ENCODE results near the gene ADGRG6.
"Not testable (repeated sequence)": the region's sequence is repeated elsewhere in the genome, so short reads cannot be mapped to it uniquely, and the experiment has no call there.

ADGRG6 gene

DNA sequence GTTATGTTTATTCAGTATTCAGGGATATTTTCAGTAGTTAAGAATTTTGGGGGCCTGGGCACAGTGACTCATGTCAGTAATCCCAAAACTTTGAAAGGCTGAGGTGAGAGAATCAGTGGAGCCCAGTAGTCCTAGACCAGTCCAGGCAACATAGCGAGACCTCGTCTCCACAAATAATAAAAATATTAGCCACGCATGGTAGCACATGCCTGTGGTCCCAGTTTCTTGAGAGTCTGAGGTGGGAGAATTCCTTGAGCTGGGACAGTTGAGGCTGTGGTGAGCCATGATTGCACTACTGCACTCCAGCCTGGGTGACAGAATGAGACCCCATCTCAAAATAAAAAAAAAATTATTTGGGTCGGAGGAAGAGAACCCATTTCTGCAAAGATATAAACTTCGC lies 20.3 kb downstream of the ADGRG6 start:
- no peak for DNase-seq (ENCODE audit: low read depth)

DNA sequence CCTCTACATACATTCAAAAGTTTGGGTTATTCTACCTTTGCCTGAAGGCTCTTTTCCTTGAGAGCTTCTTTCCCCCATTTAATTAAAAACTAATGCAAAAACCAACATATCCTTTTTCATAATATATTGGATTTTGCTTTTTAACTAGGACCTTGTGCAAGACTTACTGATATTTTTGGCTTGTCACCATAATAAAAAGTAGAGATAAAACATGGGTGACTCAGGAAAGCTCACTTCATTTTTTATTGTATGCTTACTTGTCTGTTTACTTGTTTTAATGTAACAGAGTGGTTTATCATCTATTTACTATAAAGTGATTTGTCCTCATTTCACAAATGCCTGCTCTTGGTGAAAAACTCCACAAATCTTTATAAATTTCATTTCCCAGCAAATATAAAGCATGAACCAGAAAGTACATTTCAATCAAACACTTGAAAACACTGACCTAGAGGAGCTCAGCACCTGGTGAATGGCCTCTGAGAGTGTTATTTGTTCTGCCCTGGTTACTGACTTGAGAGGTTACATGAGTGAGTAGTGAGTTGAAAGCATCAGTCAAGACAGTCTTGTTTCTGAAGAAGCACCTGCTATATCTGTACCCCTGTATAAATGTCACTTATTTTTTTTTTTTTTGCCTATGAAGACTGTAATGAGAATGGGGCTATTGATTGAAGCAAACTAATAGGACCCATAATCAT lies 20.8 kb downstream of the ADGRG6 start:
- DNase-seq (ENCODE audit: low read depth) = no peak

DNA sequence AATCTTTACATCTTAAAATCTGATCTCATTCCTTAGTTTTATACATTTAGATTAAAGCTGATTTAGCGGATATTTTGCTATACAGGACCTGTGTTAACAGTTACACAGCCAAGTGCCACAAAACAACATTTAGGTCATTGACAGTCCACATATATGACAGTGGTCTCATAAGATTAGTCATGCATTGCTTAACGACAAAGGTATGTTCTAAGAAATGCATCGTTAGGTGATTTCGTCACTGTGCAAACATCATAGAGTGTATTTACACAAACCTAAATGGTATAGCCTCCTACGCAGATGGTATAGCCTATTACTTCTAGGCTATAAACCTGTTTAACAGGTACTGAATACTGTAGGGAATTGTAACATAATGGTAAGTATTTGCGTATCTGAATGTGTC lies 21.6 kb downstream of the ADGRG6 start:
- no peak for DNase-seq (ENCODE audit: low read depth)

DNA sequence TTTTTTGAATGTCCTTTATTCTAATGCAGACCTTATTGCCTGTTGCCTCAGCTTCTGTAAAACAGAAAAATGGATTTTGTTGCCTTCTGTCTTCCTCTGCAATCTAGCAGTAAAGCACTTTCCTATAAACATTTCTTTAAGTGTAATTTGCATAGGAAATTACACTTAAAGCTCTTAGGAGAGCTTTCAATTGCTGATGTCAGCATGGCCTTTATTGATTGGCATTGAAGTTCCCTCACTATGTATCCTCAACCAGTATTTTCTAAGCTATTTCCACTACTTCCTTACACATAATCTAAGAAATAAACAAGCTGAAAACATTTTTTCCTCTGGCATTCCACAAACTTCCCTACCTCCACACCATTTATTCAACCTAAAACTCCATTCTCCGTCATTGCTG lies 22.3 kb downstream of the ADGRG6 start:
- DNase-seq (ENCODE audit: low read depth) = no peak

DNA sequence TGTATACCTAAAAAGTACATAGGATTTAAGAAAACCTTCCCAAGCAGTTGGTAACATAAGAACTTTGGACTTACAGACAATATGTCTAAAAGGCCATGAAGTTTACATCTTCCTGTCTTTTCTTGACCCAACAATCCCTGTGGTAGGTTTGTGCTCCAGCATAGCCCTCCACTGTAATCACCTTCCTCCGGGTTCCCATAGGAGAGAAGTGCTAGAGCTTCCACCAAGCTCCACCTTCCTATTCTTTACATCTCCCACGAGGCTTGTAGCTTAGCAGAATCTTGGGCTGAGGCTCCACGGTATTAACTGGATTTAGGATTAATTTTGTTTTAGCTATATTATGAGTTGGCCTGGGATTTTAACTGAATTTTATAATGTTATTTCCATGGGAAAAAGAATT lies 23.3 kb downstream of the ADGRG6 start:
- DNase-seq (ENCODE audit: low read depth) = no peak

DNA sequence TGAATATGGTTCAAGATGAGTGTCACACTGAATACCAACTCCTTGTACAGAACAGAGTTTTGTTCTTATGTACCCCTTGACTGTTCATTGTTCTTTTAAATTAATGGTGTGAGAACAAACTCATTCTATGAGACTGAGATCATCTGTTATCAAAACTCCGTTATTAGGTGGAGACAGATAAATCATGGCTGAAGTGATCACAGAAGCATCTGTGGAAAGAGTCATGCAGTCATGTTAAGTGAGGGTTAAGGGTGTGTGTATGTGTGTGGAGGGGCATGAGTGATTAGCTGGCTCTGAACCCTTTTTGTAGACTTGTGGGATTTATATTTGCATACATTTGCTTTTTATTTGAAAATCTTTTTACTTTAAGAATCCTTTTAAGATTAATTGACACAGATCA lies 24.7 kb downstream of the ADGRG6 start:
- no peak for DNase-seq (ENCODE audit: low read depth)

DNA sequence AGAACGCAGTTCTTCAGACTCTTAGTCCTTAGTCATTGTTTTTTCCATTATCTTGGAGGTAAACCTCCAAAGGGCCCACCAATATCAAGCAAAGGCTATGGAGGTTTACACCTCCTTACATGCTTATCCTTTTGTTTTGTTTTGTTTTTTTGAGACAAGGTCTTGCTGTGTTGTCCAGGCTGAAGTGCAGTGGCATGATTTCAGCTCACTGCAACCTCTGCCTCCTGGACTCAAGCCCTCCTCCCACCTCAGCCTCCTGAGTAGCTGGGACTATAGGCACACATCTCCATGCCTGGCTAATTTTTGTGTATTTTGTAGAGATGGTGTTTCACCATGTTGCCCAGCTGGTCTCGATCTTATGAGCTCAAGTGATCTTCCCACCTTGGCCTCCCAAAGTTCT lies 26.3 kb downstream of the ADGRG6 start:
- DNase-seq (ENCODE audit: low read depth) = no peak

DNA sequence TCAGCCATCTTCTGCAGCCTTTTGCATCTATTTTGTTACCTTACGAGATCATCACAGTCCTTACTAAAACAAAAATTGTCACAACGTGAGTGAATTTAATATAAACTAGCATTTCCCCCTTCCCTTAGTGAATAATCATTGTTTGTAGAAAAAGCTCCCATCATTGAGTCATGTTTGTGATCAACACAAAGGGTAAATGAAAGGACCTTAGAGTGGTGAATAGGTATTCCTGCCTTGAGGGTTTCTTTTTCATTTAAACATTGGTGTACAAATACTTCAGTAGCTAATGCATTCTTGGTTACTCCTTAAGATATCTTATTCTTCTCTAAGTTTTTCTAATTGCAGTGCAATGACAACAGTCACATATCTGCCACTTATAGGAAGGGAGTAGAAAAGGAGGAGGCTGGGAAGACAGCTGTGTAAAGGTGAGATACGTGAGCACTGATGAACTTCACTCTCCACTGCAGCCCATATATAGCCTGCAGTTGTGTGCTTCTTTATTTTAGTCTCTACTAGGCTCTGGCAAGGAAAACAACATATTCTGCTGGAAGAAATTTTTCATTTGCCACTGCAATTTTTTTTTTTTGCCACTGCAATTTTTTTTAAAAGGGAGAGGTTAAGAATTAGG lies 27.8 kb downstream of the ADGRG6 start:
- no peak for DNase-seq (ENCODE audit: low read depth)

DNA sequence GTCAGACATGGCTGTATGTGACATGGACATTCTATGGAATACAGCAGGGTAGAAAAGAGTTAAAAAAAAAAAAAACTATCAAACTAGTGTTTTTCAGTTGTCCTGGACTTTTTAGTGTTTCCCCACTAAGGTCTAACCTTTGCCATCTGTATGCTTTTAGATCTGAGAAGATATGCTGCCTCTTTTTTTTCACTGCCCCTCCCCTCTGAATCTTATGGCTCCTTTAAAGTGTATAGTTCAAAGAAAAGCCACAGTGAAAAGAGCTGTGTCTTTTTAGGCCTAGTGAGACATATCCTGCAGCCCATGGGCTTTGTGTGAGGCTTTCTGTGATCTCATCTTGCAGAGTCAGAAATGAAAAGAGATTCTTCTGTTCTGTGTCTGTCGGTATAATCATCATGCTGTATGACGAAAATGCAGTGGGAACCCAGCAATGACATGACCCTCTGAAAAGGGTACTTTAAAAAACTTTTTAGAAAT lies 29.3 kb downstream of the ADGRG6 start:
- DNase-seq (ENCODE audit: low read depth) = no peak

DNA sequence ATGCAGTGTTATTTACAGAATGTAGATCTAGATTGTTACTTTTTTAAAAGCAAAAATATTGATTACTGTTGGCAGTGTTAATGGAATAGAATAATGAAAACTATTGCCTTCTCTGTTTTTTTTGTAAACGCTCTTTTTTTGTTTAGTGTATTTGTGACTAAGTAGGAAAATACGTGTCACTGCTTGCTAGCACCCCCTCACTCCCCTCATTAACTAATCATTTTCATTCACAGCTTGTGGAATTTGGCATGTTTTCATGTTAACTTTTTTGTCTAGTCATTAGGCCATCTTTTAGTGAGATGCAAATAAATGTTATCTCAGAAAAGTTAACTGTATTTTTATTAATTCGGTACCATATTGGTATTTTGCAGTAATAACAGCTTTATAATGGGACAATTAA lies 29.8 kb downstream of the ADGRG6 start:
- no peak for DNase-seq (ENCODE audit: low read depth)

DNA sequence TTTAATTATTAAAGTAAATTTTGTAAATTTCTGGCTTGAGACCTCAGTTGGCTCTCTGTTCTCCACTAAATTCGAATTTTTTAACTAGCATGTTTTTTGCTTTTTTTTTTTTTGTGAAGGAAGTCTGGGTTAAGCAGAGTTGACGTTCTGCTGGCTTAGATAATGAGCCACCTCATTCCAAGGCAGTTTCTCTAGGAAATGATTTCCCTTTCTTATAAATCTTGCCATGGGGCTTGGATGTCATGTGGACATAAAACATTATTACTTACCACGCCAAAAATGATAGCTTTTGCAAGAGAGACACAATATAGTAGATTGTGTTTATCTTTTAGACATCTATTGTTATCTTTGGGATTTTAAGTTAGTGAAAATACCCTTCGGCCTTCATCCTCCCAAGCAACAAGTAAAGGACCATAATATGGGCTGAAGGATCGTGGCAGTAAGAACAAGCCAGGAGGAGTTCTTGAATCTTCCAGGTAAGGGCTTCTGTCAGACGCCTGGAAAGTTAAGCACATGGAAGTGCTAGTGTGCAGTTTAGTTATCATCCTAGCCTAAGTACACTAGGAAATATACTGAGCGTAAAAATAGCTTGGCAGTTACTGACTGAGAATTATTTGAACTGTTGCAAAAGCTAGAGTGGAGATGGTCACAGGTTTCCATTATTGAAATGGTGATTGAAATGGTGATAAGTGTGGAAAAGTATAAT lies 30.7 kb downstream of the ADGRG6 start:
- no peak for DNase-seq (ENCODE audit: low read depth)

DNA sequence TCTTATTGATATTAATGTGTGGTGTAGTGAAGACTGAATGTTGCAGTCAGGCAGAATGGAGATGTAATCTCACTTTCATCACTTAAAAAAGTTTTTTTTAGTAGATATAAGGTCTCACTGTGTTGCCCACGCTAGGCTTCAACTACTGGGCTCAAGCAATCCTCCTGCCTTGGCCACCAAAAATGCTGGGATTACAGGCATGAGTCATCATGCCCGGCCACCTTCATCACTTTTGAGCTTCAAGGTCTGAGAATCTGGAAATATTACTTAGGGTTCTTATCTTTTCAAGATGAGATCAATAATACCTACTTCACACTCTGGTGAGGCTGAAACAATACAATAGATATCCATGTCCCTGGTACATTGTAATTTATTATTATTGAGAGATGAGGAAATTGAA lies 31.6 kb downstream of the ADGRG6 start:
- DNase-seq (ENCODE audit: low read depth) = no peak

DNA sequence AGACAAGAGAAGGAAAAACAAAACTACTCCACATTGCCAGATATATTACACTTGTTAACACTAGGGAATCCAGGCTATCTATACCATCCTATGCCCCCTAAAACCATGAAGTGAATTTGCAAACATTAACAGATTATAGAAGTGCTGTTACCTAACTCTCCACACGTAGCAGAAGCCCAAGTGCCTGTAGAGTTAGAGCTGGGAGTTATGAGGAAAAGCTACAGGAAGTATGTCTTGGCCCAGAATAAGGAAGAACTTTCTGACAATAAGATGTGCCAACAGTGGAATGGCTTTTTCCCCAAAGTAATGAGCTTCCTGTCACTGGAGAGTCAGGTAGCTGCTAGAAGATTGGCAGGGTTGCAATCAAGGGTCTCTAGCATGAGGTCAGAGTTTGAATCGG lies 32.5 kb downstream of the ADGRG6 start:
- no peak for DNase-seq (ENCODE audit: low read depth)

DNA sequence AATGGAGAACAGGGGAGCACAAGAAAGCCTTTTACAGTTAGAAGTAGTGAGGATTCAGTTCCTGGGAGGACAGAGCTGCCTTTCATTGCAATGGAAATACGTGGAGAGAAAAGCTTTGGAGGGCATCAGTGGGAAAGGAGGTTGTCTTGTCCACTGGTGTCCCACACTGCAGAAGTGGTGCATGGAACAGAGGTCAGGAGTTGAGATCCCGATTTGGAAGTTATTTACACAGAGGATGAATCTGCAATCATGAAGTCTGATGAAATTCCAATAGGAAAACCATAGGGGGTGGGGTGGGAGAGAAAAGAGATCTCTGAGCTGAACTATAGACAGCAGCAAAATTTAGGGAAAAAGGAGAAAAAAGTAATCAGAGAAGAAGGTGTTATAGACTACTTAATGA lies 33.6 kb downstream of the ADGRG6 start:
- DNase-seq (ENCODE audit: low read depth) = no peak

DNA sequence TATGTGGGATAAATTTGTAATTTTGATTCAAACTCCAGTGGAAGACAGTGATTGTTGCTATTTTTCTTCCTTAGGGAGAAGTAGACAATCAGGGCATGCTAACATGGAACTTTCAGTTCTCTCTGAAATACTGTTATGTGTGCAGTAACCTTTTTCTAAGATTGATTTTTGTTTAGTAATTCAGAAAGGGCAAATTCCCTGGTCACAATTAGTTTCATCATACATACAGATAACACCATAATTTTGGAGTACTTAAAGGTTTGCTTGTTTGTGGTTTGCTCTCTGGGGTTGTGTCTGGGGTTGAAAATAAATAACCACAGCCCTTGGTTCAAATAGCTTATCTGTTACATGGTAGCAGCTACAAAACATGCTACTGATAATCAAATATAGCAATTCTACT lies 34.4 kb downstream of the ADGRG6 start:
- no peak for DNase-seq (ENCODE audit: low read depth)

DNA sequence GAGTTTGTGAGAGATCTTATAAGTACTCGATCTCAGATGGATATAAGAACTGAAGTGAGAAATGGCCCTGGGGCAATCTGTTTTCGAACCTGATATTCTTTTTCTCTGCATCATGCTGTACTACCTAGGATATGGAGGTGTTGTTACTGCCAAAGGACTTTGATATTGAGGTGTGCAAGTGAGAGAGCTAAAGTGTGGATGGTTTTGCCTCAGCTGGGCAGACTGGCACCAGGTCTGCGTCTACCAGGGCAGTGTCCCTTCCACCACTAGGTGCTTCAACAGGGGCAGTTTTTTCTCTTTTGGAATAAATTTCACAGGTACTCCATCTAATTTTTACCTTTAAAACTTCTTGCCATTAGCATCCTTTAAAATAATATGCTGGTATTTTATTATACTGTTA lies 35.0 kb downstream of the ADGRG6 start:
- no peak for DNase-seq (ENCODE audit: low read depth)

DNA sequence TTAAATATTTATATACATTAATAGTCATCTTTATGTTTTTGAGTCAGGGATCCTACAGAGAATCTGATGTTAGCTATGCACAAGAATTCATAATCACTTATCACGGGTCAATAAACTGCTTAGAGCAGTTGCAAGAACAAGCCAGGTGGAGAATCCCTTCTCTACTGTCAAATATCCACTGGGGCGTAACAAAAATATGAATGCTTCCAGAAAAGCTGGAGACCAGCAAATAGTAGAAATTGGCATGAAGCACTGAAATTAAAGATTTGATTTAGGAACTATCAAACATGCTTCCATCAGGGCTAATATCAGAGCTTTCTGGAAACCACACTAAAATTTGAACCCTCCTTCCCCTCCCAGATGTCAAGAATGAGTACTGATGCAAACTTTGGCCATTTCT lies 37.3 kb downstream of the ADGRG6 start:
- DNase-seq (ENCODE audit: low read depth) = no peak

DNA sequence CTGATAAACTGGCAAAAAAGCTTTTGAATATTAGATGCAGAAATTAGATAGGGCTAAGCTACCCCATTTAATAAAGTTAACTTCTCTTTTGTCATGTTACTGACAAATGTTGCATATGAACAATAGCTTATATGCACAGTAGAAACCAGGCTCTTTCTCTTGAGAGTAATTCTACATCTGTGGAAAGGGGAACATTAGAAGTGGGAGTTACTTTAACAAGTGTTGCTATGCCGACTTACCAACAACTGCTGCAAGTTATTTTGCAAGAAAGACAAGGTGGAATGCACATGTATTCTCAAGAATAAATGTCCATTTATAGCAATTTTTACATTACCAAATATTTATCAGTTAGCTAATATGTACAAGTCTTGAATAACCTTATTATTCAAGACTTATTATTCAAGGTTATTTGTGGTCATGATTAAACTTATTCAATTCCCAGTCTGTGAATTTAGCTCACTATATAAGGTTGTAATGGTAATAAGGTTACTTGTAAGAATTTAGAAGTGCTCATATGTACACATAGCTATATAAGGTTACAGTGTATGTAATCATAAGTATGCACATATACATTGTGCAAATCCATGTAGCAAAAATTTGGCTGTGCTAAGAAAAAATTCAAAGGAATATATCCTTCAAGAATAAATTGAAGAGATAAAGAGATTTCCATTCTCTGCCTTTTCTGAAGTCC lies 38.3 kb downstream of the ADGRG6 start:
- DNase-seq (ENCODE audit: low read depth) = no peak

DNA sequence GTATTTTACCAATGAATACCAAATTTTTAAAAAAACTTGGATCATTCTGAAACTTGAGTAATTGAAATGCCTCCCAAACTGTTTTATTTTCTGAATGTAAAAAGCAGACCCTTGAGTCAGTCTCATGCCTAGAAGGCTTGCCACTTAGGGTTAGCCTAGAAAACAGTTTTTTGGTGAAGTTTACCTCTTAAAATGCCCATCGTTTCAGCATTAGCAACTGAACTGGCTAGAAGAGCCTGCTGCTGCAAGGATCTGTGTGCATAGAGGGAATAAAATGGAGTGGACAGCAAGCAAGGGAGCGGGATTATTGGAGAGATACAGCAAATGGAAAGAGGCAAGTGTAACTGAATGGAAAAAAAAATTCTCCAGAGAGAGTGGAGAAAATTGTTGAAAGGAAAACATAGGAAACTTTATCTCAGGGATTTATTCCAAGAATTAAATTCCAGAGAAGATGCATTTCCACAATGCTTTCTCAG lies 40.1 kb downstream of the ADGRG6 start:
- no peak for DNase-seq (ENCODE audit: low read depth)

DNA sequence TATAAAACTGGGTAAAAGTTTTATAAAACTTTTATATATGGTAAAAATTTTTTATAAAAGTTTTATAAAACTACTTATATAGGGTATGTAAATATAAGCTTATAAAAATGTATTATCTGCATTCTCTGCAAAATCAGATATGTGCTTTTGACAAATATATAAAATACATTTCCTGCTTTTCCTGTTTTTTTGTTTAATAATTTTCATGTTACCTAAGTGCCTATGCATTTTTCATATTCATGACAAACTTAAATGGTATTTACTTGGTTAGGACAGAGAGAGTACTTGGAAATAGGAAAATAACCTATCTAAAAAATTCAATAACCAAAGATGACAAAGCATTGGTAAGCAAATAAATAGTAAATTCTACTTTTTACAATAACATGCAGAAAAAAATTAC lies 41.2 kb downstream of the ADGRG6 start:
- no peak for DNase-seq (ENCODE audit: low read depth)

DNA sequence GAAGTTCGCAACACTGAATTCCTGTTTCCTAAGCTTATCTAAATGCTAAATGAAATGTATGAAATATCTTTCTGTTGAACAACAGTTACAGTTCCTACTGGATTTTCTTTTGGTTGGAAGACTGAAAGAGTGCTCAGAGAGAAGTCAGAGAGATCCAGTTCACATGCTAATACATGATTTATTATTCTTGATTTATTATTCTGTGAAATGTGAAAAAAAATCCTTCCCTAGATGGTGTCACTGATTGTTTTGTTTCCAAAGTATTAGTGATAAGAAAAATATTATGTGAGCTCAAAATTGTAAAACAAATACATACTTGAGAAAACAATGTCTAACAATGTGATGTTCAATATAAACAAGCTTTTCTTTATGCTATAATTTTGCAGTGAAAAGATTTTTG lies 42.1 kb downstream of the ADGRG6 start:
- no peak for DNase-seq (ENCODE audit: low read depth)

DNA sequence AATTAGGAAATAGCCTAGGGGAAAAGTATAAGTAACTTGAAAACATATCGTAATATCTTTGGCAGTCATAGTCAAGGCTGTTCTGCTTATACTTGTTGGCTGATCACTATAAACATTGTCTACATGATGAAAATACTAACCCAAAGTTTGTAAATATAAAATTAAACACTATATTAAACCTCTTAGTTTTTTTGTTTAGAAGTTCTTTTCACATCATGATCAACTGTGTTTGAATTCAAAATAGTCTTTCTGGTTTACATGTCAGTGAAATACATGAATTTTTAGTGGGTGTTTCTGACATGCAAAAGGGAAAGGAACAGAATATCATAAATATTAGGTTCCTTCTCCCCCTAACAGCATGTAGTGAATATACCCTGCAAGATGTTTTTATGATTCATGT lies 43.5 kb downstream of the ADGRG6 start:
- no peak for DNase-seq (ENCODE audit: low read depth)

DNA sequence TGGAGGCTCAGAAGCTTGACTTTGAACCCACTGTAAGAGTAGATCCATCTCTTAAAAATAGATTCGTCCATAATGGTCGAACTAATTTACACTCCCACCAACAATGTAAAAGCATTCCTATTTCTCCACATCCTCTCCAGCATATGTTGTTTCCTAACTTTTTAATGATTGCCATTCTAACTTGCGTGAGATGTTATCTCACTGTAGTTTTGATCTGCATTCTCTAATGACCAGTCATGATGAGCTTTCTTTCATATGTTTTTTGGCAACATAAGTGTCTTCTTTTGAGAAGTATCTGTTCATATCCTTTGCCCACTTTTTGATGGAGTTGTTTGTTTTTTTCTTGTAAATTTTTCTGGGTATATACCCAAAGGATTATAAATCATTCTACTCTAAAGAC lies 44.4 kb downstream of the ADGRG6 start:
- DNase-seq (ENCODE audit: low read depth) = not testable (repeated sequence)
